Measurements from ENCODE around the gene RETREG1. TPM values are rescaled to one million over a fixed set of nuclear protein-coding genes. Genes with fewer than 3 reads are reported as not detected.

The RETREG1 gene
- polyA plus RNA-seq, 1 donor, result 69.5 TPM

GRCh38 chr5:16585041-16585667 is 31.6 kb downstream of the RETREG1 start:
- DNase-seq (ENCODE audit: low read depth), result no peak

GRCh38 chr5:16582081-16582480 is 34.7 kb downstream of the RETREG1 start:
- no peak for DNase-seq (ENCODE audit: low read depth)

- no peak for DNase-seq (ENCODE audit: low read depth)
These were observed 36.4 kb downstream of the RETREG1 start for GRCh38 chr5:16580382-16580781.

DNA sequence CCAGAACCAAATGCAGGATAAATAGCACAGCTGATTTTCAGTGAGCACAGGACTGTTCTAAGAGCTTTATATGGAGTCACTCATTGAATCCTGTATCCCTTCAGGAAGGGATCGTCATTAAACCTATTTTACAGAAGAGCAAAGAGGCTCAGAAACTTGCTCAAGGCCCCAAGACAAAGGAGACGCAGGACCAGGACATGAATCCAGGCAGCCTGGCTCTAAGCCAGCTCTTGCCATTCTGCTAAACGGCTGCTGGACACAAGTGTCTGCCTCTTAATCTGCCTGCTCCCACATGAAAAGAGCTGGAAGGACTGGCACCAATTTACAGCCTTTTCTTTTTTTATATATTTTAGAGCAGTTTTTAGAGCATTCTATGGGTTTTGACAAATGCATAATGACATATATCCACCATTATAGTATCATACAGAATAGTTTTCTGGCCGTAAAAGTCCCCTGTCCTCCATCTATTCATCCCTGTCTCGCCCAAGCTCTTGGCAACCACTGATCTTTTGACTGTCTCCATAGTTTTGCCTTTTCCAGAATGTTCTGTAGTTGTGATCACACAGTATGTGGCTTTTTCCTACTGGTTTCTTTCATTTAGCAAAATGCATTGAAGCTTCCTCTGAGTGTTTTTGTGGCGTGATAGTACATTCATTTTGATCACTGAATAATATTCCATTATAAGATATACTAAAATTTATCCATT is 37.5 kb downstream of the RETREG1 start:
- no peak for DNase-seq (ENCODE audit: low read depth)

DNA sequence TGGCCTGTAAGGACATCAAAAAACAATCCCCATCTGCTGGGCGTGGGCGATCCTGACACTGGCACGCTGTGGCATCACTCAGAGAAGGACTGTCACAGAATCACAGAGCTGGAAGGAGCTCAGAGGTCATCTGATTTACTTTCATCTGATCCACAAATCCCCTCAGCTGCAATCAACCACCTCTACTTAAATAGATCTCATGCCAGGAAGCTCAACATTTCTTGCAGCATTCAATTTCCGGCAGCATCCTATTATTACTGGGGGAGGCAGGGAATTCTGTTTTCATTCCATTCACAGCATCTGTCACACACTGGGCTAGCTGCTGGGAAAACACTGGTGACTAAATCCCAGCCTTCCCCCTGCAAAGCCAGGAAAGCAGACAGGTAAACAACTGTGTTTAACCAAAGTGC is 38.3 kb downstream of the RETREG1 start:
- DNase-seq (ENCODE audit: low read depth), result no peak

- no peak for DNase-seq (ENCODE audit: low read depth)
These were observed 39.1 kb downstream of the RETREG1 start for GRCh38 chr5:16577677-16578076.

GRCh38 chr5:16574789-16575721 is 41.7 kb downstream of the RETREG1 start:
- no peak for DNase-seq (ENCODE audit: low read depth)

DNA sequence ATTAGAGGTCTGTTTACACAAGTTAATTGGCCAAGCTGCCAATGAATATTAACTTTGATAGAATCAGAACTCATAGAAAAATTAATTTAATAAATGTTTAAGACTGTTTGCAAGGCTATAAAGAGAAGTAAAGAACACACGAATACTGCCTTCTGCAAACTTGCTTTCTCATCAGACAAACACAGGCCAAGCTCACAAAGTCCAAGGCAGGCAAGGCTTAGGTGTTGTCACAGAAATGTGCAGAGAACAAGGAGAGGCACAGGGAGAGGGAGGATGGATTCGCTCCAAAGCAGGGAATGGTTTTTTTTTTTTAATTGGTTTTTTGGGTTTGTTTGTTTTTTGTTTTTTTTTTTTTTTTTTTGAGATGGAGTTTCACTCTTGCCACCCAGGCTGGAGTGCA is 43.4 kb downstream of the RETREG1 start:
- no peak for DNase-seq (ENCODE audit: low read depth)

DNA sequence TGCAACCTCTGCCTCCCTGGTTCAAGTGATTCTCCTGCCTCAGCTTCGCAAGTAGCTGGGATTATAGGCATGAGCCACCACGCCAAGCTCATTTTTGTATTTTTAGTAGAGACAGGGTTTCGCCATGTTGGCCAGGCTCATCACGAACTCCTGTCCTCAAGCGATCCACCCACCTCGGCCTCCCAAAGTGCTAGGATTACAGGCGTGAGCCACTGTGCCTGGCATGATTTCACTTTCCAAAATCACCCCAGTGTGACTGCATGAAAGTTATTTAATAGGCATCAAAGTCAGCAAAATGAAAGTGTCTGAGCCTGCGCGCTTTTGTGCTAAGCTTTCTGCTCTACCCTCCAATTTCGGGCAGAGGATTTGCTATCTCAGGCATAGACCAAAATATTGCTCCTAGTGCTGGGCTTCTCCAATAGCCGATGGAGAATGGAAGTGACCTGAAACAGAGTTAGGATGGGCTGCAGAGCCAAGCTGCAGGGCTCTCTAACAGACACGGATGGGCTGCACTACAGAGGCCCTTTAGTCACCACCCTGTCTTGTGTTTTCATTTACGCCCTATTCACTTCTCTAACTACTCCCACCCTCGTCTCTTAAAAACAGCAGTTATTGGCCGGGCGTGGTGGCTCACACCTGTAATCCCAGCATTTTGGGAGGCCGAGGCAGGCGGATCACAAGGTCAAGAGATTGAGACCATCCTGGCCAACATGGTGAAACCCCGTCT is 44.3 kb downstream of the RETREG1 start:
- no peak for DNase-seq (ENCODE audit: low read depth)

GRCh38 chr5:16571016-16571415 is 45.8 kb downstream of the RETREG1 start:
- no peak for DNase-seq (ENCODE audit: low read depth)

DNA sequence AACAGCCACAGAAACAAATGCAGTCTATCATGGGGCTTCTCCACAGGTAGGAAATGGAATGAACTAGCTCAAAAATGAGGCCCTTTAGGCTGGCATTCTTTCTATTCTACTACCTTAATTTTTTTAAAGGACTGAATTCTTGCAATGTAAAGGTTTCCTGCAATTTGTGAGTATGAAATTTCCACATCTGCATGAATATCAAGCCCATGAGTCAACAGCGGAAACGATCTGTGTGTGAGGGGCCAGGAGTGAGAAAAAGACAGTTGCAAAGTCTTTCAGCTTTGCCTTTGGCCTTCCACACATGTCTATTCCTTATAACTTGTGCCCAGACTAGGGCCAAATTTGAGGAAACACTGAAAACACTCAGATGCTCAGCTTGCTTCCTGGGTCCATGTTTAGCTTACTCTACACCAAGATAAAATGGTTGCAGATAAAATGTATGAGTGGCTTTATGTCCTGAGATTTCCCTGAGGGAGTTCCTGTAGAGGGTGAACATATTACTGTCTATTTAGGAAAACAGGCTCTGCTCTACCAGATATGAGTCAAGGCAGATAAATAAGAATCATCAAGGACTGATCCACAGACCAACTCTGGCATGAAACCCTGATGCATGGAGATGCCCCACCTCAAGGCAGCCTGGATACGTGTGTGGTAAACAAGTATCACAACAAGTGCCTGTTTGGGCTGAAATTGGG is 46.5 kb downstream of the RETREG1 start:
- no peak for DNase-seq (ENCODE audit: low read depth)

GRCh38 chr5:16568875-16569580 is 47.8 kb downstream of the RETREG1 start:
- no peak for DNase-seq (ENCODE audit: low read depth)

GRCh38 chr5:16567365-16567764 is 49.4 kb downstream of the RETREG1 start:
- DNase-seq (ENCODE audit: low read depth), result no peak

- no peak for DNase-seq (ENCODE audit: low read depth)
These were observed 51.7 kb downstream of the RETREG1 start for GRCh38 chr5:16565118-16565517.

DNA sequence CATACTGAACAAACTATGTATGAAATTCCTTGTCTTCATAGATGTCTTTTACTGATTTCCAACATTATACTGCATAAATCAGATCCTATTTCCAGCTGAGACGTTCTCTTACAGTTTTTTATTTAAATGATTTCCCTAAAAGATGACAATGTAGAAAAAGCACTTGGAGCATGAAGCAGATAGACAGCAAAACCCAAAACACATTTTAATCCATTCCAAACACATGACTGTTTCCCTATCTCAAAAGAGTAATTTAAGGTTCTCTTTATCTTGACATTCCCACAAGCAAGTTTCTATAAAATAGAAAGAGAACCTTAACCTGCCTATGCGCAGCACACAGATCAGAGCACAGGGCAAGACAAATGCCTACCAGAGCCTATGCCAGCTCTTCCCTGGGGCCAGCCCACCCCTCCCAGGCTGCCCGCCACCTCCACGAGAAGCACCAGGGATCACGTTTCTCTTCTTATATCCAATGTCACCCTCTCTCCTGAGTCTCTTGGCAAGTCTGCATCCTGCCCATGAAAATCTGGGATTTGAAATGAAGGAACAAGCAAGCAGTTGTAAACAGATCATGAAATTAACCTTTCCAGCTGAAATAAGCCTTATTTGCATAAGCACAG is 52.4 kb downstream of the RETREG1 start:
- DNase-seq (ENCODE audit: low read depth), result no peak

- DNase-seq (ENCODE audit: low read depth), result no peak
These were observed 53.1 kb downstream of the RETREG1 start for GRCh38 chr5:16563686-16564085.

- no peak for DNase-seq (ENCODE audit: low read depth)
These were observed 55.1 kb downstream of the RETREG1 start for GRCh38 chr5:16561660-16562059.

GRCh38 chr5:16559702-16560101 is 57.1 kb downstream of the RETREG1 start:
- DNase-seq (ENCODE audit: low read depth), result no peak

GRCh38 chr5:16558984-16559629 is 57.7 kb downstream of the RETREG1 start:
- DNase-seq (ENCODE audit: low read depth), result no peak

DNA sequence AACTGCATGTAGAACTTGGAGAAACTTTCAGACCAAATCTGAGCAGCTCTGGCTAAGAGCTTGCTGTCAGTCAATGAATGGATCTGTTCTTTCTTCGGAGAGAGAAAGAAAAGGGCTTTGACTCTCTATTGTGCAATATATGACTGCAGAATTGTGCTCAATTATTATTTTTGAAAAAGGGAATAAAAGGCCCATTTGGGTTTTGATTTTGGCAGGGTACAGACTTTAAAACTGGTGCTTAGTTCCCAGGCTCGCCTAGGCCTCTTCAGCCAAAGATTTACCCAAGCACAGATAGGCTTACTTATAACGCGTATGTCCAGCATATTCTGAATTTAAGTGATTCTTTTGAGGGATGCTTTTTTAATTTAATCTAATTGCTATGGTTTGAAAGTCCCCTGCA is 59.3 kb downstream of the RETREG1 start:
- DNase-seq (ENCODE audit: low read depth), result no peak
